Measurements from ENCODE around the gene HMCES. TPM values are rescaled to one million over a fixed set of nuclear protein-coding genes. Genes with fewer than 3 reads are reported as not detected.
"Not testable (repeated sequence)": the region's sequence is repeated elsewhere in the genome, so short reads cannot be mapped to it uniquely, and the experiment has no call there.

HMCES gene
- polyA plus RNA-seq, 1 donor, result 32.0 TPM

DNA sequence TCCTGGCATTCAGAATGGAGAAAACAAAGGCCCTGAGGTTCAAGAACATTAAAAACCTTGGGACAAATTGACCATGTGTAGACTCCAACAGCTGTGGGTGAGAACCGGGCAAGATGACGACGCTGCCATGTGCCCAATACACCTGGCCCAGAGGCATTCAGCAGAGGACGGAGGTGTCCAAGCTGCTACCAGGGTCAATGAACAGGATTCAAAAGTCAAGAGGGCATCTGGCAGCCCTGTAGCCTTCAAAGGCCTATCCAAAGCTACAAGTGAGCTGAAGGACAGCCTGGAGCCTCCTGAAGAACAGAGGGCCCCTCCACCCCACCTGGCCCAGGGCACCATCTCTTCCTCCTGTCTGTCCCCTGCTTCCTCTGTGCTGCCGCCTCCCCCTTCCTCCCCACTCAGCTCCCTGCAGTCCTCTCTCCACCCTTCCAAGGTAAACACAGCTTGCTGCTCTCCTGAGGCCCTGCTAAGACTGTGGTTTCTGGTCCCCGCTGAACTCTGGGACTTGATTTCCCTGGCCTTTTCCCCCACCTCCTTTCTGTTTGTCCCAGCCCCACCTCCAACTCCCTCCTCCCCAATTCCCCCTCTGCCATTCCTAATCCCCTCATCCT is 57.5 kb downstream of the HMCES start:
- WGBS (ENCODE audit: insufficient coverage, low lambda C conversion rate), result no CpG with 5 or more reads among the region's 6 CpGs

DNA sequence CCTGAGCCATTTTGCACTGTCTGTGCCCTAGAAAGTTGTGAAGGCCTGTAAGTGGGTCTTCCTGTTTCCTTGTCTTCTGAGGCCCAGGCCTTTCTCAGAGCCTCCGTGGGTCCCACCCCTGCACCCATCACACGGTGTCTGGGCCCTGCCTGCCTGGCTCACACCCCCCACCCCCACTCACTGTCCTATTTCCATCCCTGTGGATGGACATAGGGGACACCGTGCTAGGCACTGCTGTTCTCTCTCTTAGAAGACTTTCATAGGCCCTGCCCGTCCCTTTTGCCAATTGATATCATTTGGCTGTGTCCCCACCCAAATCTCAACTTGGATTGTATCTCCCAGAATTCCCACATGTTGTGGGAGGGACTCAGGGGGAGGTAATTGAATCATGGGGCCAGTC is 59.0 kb downstream of the HMCES start:
- not testable (repeated sequence) for DNase-seq

More for the DNA sequence above, 57.5 kb downstream of the HMCES start:
- Histone ChIP-seq H3K27me3 (ENCODE audit: control insufficient read depth, insufficient read depth, low read length) (no peaks in the 10 kb centered on the region), H3K27ac (ENCODE audit: low read length) (no peak overlapping the region), H3K4me1 (ENCODE audit: control insufficient read depth, insufficient read depth, low read length) (peaks cover 3% of the 10 kb centered on the region), H3K4me3 (ENCODE audit: low read length) (no peak overlapping the region), H3K9me3 (ENCODE audit: control insufficient read depth, low read depth, low read length) (peaks cover 13% of the 10 kb centered on the region), H3K36me3 (ENCODE audit: control insufficient read depth, insufficient read depth, low read length) (no peaks in the 10 kb centered on the region)
- peak in 1 of 2 donors; percentile 48 for DNase-seq

DNA sequence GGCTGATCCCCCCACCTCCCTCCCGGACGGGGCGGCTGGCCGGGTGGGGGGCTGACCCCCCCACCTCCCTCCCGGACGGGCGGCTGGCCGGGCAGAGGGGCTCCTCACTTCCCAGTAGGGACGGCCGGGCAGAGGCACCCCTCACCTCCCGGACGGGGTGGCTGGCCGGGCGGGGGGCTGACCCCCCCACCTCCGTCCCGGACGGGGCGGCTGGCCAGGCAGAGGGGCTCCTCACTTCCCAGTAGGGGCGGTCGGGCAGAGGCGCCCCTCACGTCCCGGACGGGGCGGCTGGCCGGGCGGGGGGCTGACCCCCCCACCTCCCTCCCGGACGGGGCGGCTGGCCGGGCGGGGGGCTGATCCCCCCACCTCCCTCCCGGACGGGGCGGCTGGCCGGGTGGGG is 60.5 kb downstream of the HMCES start:
- H3K4me1 ChIP-seq (ENCODE audit: control insufficient read depth, insufficient read depth, low read length); H3K4me3 ChIP-seq (ENCODE audit: low read length); H3K36me3 ChIP-seq (ENCODE audit: control insufficient read depth, insufficient read depth, low read length); H3K27me3 ChIP-seq (ENCODE audit: control insufficient read depth, insufficient read depth, low read length); H3K27ac ChIP-seq (ENCODE audit: low read length); DNase-seq: not testable (repeated sequence)
- WGBS (ENCODE audit: insufficient coverage, low lambda C conversion rate), result no CpG with 5 or more reads among the region's 36 CpGs
- peaks cover 16% of the 10 kb centered on the region for H3K9me3 ChIP-seq (ENCODE audit: control insufficient read depth, low read depth, low read length)

More for the DNA sequence above, 59.0 kb downstream of the HMCES start:
- WGBS (ENCODE audit: insufficient coverage, low lambda C conversion rate), result no CpG with 5 or more reads among the region's 4 CpGs
- not testable (repeated sequence) for H3K27me3 ChIP-seq (ENCODE audit: control insufficient read depth, insufficient read depth, low read length); H3K27ac ChIP-seq (ENCODE audit: low read length); H3K4me1 ChIP-seq (ENCODE audit: control insufficient read depth, insufficient read depth, low read length); H3K4me3 ChIP-seq (ENCODE audit: low read length); H3K36me3 ChIP-seq (ENCODE audit: control insufficient read depth, insufficient read depth, low read length)
- peaks cover 16% of the 10 kb centered on the region for H3K9me3 ChIP-seq (ENCODE audit: control insufficient read depth, low read depth, low read length)

DNA sequence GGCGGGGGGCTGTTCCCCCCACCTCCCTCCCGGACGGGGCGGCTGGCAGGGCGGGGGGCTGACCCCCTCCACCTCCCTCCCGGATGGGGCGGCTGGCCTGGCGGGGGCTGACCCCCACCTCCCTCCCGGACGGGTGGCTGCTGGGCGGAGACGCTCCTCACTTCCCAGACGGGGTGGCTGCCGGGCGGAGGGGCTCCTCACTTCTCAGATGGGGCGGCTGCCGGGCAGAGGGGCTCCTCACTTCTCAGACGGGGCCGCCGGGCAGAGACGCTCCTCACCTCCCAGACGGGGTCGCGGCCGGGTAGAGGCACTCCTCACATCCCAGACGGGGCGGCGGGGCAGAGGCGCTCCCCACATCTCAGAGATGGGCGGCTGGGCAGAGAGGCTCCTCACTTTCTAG is 61.2 kb downstream of the HMCES start:
- not testable (repeated sequence) for H3K36me3 ChIP-seq (ENCODE audit: control insufficient read depth, insufficient read depth, low read length); H3K4me3 ChIP-seq (ENCODE audit: low read length); DNase-seq; H3K27ac ChIP-seq (ENCODE audit: low read length); H3K4me1 ChIP-seq (ENCODE audit: control insufficient read depth, insufficient read depth, low read length); H3K27me3 ChIP-seq (ENCODE audit: control insufficient read depth, insufficient read depth, low read length)
- H3K9me3 ChIP-seq (ENCODE audit: control insufficient read depth, low read depth, low read length), result peaks cover 16% of the 10 kb centered on the region
- no CpG with 5 or more reads among the region's 30 CpGs for WGBS (ENCODE audit: insufficient coverage, low lambda C conversion rate)

DNA sequence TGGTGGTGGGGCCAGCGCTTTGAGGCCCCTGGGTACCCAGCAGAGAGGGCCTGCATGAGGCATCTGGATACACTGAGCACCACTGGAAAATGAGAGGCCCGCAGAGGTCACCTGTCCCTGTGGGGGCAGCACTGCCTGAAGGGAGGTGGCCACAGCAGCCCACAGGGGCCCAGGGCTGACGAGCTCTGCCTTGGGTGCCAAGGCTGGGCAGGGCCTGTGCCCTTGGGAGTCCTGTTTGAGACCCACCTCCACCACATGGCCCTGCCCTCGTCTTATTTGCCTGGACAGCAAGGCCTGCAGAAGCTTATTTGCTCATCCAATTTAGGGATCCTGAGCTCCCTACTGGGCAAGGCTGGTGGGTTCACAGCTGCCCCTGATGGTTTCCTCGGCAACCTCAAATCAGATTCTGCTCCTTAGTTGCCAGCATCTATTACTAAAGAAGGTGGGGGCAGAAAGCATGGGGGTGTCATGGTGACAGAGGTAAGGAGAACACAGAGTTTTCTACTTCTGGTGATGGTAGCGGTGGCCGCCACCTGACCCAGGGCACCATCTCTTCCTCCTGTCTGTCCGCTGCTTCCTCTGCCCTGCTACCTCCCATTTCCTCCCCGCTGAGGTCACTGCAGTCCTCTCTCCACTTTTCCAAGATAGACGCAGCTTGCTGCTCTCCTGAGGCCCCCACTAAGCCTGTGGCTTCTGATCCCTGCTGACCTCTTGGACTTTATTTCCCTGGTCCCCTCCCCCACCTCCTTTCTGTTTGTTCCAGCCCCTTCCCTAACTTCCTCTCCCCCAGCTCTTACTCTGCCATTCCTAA is 62.9 kb downstream of the HMCES start:
- peaks cover 6% of the 10 kb centered on the region for H3K27me3 ChIP-seq (ENCODE audit: control insufficient read depth, insufficient read depth, low read length)
- 38% methylated on average over 1 of the region's 10 CpGs for WGBS (ENCODE audit: insufficient coverage, low lambda C conversion rate)
- H3K4me1 ChIP-seq (ENCODE audit: control insufficient read depth, insufficient read depth, low read length), result peaks cover 6% of the 10 kb centered on the region
- H3K9me3 ChIP-seq (ENCODE audit: control insufficient read depth, low read depth, low read length), result peaks cover 16% of the 10 kb centered on the region
- H3K27ac ChIP-seq (ENCODE audit: low read length), result no peak overlapping the region
- no peak for DNase-seq
- H3K36me3 ChIP-seq (ENCODE audit: control insufficient read depth, insufficient read depth, low read length), result no peaks in the 10 kb centered on the region
- H3K4me3 ChIP-seq (ENCODE audit: low read length), result no peak overlapping the region

DNA sequence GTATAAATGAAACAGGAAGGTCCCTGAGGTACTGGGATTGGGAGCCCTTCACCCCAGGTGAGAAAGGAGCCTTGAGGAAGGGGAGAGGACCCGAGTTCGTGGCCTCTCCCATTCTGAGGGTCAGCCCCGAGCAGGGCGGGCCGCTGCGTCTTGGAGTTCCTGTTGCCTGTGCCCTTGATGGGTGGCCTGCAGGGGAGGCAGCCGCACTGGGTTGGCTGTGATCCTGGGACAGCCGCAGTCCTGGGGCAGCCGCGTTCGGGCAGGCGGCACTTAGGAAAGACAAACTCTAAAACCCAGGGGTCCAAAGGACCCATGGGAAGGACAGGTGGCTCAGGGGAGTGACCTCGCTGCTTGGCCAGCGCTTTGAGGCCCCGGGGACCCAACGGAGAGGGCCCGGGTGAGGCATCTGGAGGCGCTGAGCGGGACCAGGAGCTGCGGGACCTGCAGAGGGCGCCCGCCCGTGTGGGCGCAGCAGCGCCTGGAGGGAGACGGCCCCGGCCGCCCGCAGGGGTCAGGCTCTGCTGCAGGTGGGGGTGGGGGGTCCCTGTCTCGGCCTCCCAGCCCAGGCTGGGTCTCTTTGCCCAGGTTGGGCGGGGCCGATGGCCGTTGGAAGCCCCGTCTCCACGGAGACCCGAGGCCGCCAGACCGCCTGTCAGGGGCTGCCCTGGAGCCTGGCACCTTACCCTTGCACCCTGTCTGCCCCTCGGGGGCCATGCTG is 65.1 kb downstream of the HMCES start:
- Histone ChIP-seq H3K36me3 (ENCODE audit: control insufficient read depth, insufficient read depth, low read length) (no peaks in the 10 kb centered on the region), H3K9me3 (ENCODE audit: control insufficient read depth, low read depth, low read length) (peaks cover 16% of the 10 kb centered on the region), H3K27ac (ENCODE audit: low read length) (no peak overlapping the region), H3K27me3 (ENCODE audit: control insufficient read depth, insufficient read depth, low read length) (peaks cover 6% of the 10 kb centered on the region), H3K4me1 (ENCODE audit: control insufficient read depth, insufficient read depth, low read length) (peaks cover 7% of the 10 kb centered on the region), H3K4me3 (ENCODE audit: low read length) (peak overlapping the region; percentile 16)
- peak; percentile 48 to 57 for DNase-seq
- WGBS (ENCODE audit: insufficient coverage, low lambda C conversion rate), result no CpG with 5 or more reads among the region's 39 CpGs

DNA sequence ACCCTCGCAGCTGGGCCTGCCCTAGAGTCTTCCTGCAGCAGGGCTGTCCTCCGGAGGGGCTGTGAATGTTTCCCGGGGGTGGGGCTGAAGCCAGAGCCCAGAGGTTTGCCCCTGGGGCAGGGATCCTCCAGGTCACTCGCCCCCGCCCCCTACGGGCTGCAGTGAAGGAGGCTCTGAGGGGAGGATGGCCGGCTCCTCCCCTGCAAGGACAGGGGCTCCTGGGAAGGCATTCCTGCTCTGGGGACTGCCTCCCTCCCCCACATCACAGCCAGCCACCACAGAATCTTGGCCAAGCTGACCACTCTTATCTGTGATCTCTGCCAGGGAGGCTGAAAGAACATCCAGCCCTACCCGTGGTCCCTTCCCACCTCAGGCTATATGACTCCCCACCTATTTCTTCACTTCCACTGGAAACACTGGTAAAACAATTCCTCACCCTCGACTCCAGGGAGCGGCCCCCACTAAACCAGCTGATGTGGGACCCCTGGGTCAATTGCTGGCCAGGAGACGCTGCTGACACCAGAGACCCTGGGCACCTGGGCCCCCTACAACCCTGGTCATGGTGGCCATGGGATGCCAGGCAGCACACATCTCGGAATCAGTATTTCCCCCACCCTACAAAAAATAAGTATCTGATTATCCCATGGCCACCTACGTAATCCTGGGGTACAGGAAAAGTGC is 66.0 kb downstream of the HMCES start:
- Histone ChIP-seq H3K27me3 (ENCODE audit: control insufficient read depth, insufficient read depth, low read length) (peaks cover 6% of the 10 kb centered on the region), H3K4me1 (ENCODE audit: control insufficient read depth, insufficient read depth, low read length) (peaks cover 7% of the 10 kb centered on the region), H3K27ac (ENCODE audit: low read length) (no peak overlapping the region), H3K9me3 (ENCODE audit: control insufficient read depth, low read depth, low read length) (peaks cover 16% of the 10 kb centered on the region), H3K36me3 (ENCODE audit: control insufficient read depth, insufficient read depth, low read length) (no peaks in the 10 kb centered on the region), H3K4me3 (ENCODE audit: low read length) (no peak overlapping the region)
- no peak for DNase-seq
- WGBS (ENCODE audit: insufficient coverage, low lambda C conversion rate), result no CpG with 5 or more reads among the region's 13 CpGs

DNA sequence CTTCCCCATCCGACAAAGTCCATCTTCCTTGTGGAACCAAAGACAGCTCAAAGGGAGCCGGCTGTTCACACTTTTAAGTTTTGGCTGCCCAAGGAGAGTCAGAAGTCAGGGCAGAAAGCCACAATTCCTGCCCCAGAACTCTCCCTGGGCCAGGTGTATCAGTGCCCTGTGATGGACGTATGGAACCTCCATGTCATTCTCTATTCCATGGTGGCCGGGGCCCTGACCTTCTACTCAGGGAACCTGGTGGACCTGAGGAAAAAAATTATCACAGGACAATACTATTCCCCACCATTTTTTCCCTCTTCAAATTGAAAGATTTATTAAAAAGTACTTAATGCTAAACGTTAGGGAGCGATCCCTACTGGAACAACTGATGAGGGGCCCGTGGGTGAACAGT is 66.6 kb downstream of the HMCES start:
- Histone ChIP-seq H3K27ac (ENCODE audit: low read length) (no peak overlapping the region), H3K4me1 (ENCODE audit: control insufficient read depth, insufficient read depth, low read length) (peaks cover 7% of the 10 kb centered on the region), H3K9me3 (ENCODE audit: control insufficient read depth, low read depth, low read length) (peaks cover 10% of the 10 kb centered on the region), H3K27me3 (ENCODE audit: control insufficient read depth, insufficient read depth, low read length) (peaks cover 6% of the 10 kb centered on the region), H3K36me3 (ENCODE audit: control insufficient read depth, insufficient read depth, low read length) (no peaks in the 10 kb centered on the region), H3K4me3 (ENCODE audit: low read length) (no peak overlapping the region)
- DNase-seq, result no peak
- no CpG with 5 or more reads among the region's 7 CpGs for WGBS (ENCODE audit: insufficient coverage, low lambda C conversion rate)

DNA sequence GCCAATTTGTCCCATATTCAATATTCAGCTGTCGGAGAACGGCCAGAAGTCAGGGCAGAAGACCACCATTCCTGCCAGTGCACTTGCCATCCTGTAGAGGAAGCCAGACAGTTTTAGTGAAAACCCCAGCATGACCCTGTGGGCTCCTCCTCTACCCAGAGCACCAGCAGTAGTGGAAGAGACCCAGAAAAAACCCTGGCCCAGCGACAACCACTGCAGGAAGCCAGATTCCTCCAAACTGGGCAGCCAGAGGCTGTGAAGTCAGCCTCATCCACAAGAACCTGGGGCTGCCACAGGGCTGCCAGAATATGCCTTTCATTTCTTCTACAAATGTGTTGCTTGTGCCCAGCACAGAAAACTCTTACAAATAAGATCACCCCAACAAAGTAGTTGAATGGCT is 67.3 kb downstream of the HMCES start:
- H3K4me1 ChIP-seq (ENCODE audit: control insufficient read depth, insufficient read depth, low read length), result peaks cover 7% of the 10 kb centered on the region
- H3K27me3 ChIP-seq (ENCODE audit: control insufficient read depth, insufficient read depth, low read length), result peaks cover 6% of the 10 kb centered on the region
- peaks cover 5% of the 10 kb centered on the region for H3K9me3 ChIP-seq (ENCODE audit: control insufficient read depth, low read depth, low read length)
- no peak overlapping the region for H3K4me3 ChIP-seq (ENCODE audit: low read length)
- WGBS (ENCODE audit: insufficient coverage, low lambda C conversion rate), result no CpG with 5 or more reads among the region's 3 CpGs
- no peak overlapping the region for H3K27ac ChIP-seq (ENCODE audit: low read length)
- H3K36me3 ChIP-seq (ENCODE audit: control insufficient read depth, insufficient read depth, low read length), result no peaks in the 10 kb centered on the region
- no peak for DNase-seq
